SK-N-SH (cell line): ENCODE data around the gene FCHSD2. TPM values are rescaled to one million over a fixed set of nuclear protein-coding genes. Genes with fewer than 3 reads are reported as not detected.
"Not testable (repeated sequence)": the region's sequence is repeated elsewhere in the genome, so short reads cannot be mapped to it uniquely, and the experiment has no call there.

Experiments used
- CTCF ChIA-PET: fragments of 300-600, 350-600 bp; formaldehyde crosslinking; extraction: SDS; loops from one replicate; lab custom pipeline; 2021; lab: Yijun Ruan, JAX
- POLR2A ChIA-PET: fragments of 350-600 bp; sonication (Branson Sonifier 250); formaldehyde crosslinking; extraction: SDS; loops from one replicate; lab custom pipeline; 2020; ENCODE audit warnings: antibody characterized with exemption, inconsistent platforms; lab: Yijun Ruan, JAX
- DNase-seq: peaks from one replicate; pipeline ENCODE4 v3.0.0; 2012
- H2AFZ ChIP-seq: fragments of 200-600 bp; sonication (generic); 2 replicates; pipeline ENCODE4 v1.8.1; 2016; ENCODE audit warnings: antibody characterized with exemption, mild to moderate bottlenecking, low read depth
- H3F3A ChIP-seq: fragments of 200-600 bp; sonication (generic); replicated peaks from 2 replicates; pipeline ENCODE3; 2016; ENCODE audit warnings: antibody characterized with exemption, mild to moderate bottlenecking; ENCODE audit not compliant: insufficient read depth
- H3K27ac ChIP-seq, 2 experiments: fragments of 200-500 bp in 1 of 2; fragments of 200-600 bp in 1 of 2; sonication (Bioruptor generic) in 1 of 2; sonication (generic), shearing (Covaris generic) in 1 of 2; 2 replicates each; pipeline versions ENCODE4 v1.5.1 to v1.6.1; 2014 to 2016; ENCODE audit warnings: low read depth in 2 of 2, inconsistent platforms in 1 of 2, low read length in 1 of 2, mild to moderate bottlenecking in 1 of 2, mixed read lengths in 1 of 2
- H3K27me3 ChIP-seq: fragments of 200-600 bp; sonication (generic), shearing (Covaris generic); 2 replicates; pipeline ENCODE4 v1.6.1; 2016; ENCODE audit warnings: mixed run types; ENCODE audit not compliant: insufficient read depth
- H3K36me3 ChIP-seq, 2 experiments: fragments of 200-500 bp in 1 of 2; fragments of 200-600 bp in 1 of 2; sonication (Bioruptor generic) in 1 of 2; sonication (generic) in 1 of 2; replicated peaks in 1 of 2; 2 replicates each; pipeline versions ENCODE3 to v1.5.1; 2014 to 2016; ENCODE audit warnings: low read length in 1 of 2, mild to moderate bottlenecking in 1 of 2; ENCODE audit not compliant: insufficient read depth in 2 of 2, control insufficient read depth in 1 of 2
- H3K4me1 ChIP-seq, 2 experiments: fragments of 200-500 bp in 1 of 2; fragments of 200-600 bp in 1 of 2; sonication (Bioruptor generic) in 1 of 2; sonication (generic), shearing (Covaris generic) in 1 of 2; 2 replicates each; pipeline versions ENCODE4 v1.5.1 to v1.6.1; 2014 to 2016; ENCODE audit warnings: low read depth in 1 of 2, low read length in 1 of 2, mixed run types in 1 of 2; ENCODE audit not compliant: insufficient read depth in 2 of 2, control insufficient read depth in 1 of 2
- H3K4me2 ChIP-seq: fragments of 200-600 bp; sonication (generic), shearing (Covaris generic); 2 replicates; pipeline ENCODE4 v1.6.1; 2017; ENCODE audit warnings: mixed run types
- H3K4me3 ChIP-seq, 2 experiments: fragments of 200-500 bp in 1 of 2; fragments of 200-600 bp in 1 of 2; sonication (Bioruptor generic) in 1 of 2; sonication (generic), shearing (Covaris generic) in 1 of 2; 2 replicates each; pipeline versions ENCODE4 v1.5.1 to v1.8.1; 2014 to 2016; ENCODE audit warnings: low read depth in 2 of 2, inconsistent platforms in 1 of 2, low read length in 1 of 2, mild to moderate bottlenecking in 1 of 2, mixed read lengths in 1 of 2, moderate library complexity in 1 of 2
- H3K79me2 ChIP-seq: fragments of 200-600 bp; sonication (generic); 2 replicates; pipeline ENCODE4 v1.8.1; 2017; ENCODE audit warnings: mild to moderate bottlenecking; ENCODE audit not compliant: insufficient read depth
- H3K9ac ChIP-seq: fragments of 200-600 bp; sonication (generic); 2 replicates; pipeline ENCODE4 v1.6.1; 2017; ENCODE audit warnings: mixed run types
- H3K9me2 ChIP-seq: fragments of 200-600 bp; sonication (generic); 2 replicates; pipeline ENCODE4 v1.6.1; 2017; ENCODE audit warnings: mixed run types
- H3K9me3 ChIP-seq: fragments of 200-600 bp; sonication (generic); 2 replicates; pipeline ENCODE4 v1.6.1; 2017; ENCODE audit warnings: mixed run types, mild to moderate bottlenecking, moderate library complexity
- H4K20me1 ChIP-seq: fragments of 200-600 bp; sonication (generic); 2 replicates; pipeline ENCODE4 v1.6.1; 2017; ENCODE audit warnings: mild to moderate bottlenecking, mixed run types; ENCODE audit not compliant: insufficient read depth
- EP300 ChIP-seq, 2 experiments: IDR thresholded peaks; 2 replicates each; pipeline versions ENCODE4 v1.4.0 to v1.6.1; 2012; ENCODE audit warnings: borderline replicate concordance in 1 of 2, low read depth in 1 of 2, low read length in 1 of 2
- GATA2 ChIP-seq: sonication (generic); formaldehyde crosslinking; IDR thresholded peaks from 2 replicates; pipeline ENCODE4 v1.5.0; 2020; ENCODE audit warnings: mild to moderate bottlenecking, missing genetic modification reagents
- IRF3 ChIP-seq: fragments of 150-350 bp; IDR thresholded peaks from 2 replicates; pipeline ENCODE4 v1.6.1; 2016; ENCODE audit warnings: mild to moderate bottlenecking, low read depth, low read length
- POLR2AphosphoS5 ChIP-seq: IDR thresholded peaks from 2 replicates; pipeline ENCODE4 v1.6.1; 2012; ENCODE audit warnings: low read depth, low read length
- RAD21 ChIP-seq: IDR thresholded peaks from 2 replicates; pipeline ENCODE4 v1.6.1; 2012; ENCODE audit warnings: mild to moderate bottlenecking, low read length
- RCOR1 ChIP-seq: fragments of 150-350 bp; IDR thresholded peaks from 2 replicates; pipeline ENCODE4 v1.6.1; 2017; ENCODE audit warnings: antibody characterized with exemption, low read length
- SMC3 ChIP-seq: IDR thresholded peaks from 2 replicates; pipeline ENCODE4 v1.6.1; 2012; ENCODE audit warnings: low read depth, low read length, improper control_type of control experiment
- TCF12 ChIP-seq: IDR thresholded peaks from 2 replicates; pipeline ENCODE4 v1.4.0; 2012
- ZBTB33 ChIP-seq: IDR thresholded peaks from 2 replicates; pipeline ENCODE4 v1.4.0; 2012; ENCODE audit warnings: low read depth, borderline replicate concordance
- WGBS: methylation state at CpG from one replicate; pipeline ENCODE4 v1.1.6; 2017; ENCODE audit warnings: low lambda C conversion rate; 5-methylcytosine and 5-hydroxymethylcytosine counted together
- polyA plus RNA-seq, 3 experiments: library from polyadenylated mRNA; depleted of rRNA; stranded (reverse); fragments of >200 nt; gene quantifications; 2 replicates each; pipeline ENCODE4 v1.2.3, GENCODE V29; 2012

Gene FCHSD2
- polyA plus RNA-seq, 1 of the 3 experiments (the other 2 are of a cell fraction), result 10.4 TPM

DNA sequence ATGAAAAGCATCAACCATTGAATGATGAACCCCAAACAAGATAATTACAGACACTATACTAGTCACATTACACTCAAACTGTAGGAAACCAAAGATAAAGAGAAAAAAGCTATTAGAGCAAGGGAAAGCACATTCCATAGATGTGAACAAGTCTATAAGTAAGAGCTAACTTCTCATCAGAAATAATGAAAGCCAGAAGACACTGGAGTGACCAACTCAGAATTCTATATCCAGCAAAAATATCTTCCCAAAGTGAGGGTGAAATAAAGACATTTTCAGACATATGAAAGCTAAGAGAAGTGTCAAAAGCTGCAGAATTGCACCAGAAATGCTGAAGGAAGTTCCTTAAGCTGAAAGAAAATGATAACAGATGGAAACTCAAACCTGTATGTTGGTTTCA, 17.3 kb downstream of the FCHSD2 start (continued):
- TF ChIP-seq ZBTB33 (no peak), IRF3 (no peak), POLR2AphosphoS5 (no peak), TCF12 (no peak), RAD21 (no peak)
- TF ChIP-seq, all 33 proteins: peak for 0

DNA sequence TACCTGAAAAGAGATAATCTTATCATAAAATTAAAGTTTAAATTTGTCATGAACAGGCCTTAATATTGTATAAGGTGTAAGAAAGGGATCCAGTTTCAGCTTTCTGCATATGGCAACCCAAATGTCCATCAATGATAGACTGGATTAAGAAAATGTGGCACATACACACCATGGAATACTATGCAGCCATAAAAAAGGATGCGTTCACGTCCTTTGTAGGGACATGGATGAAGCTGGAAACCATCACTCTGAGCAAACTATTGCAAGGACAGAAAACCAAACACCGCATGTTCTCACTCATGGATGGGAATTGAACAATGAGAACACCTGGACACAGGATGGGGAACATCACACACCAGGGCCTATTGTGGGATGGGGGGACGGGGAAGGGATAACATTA, 18.2 kb downstream of the FCHSD2 start:
- Histone ChIP-seq H3K79me2 (peaks cover 59% of the 10 kb centered on the region), H3K9me3 (peaks cover 10% of the 10 kb centered on the region; the same call in 1 of the 2 replicates), H3K36me3 (peaks cover 4 to 32% of the 10 kb centered on the region in 2 experiments)
- H4K20me1 ChIP-seq, H3K4me2 ChIP-seq, H3K4me1 ChIP-seq, POLR2A ChIA-PET, H3K4me3 ChIP-seq, H3K27ac ChIP-seq, DNase-seq, H3F3A ChIP-seq, H3K27me3 ChIP-seq, H3K9me2 ChIP-seq, H2AFZ ChIP-seq, H3K9ac ChIP-seq: not testable (repeated sequence)
- 97% methylated on average over 4 of the region's 4 CpGs for WGBS
- CTCF ChIA-PET, result interaction anchor here (1.2 kb wide), 2 partner anchors 26 to 440 kb away, joined by 3 read pairs; no protein-coding TSS in a partner anchor

- H3K4me3 ChIP-seq, result no peak overlapping the region
- no peak overlapping the region for H2AFZ ChIP-seq
- ChIA-PET POLR2A (no interaction called here), CTCF (interaction anchor here (1.2 kb wide), 1 partner anchor 396 kb away, joined by 3 read pairs; no protein-coding TSS in a partner anchor)
- H3K4me1 ChIP-seq, result peaks cover 3 to 4% of the 10 kb centered on the region in 2 experiments; a peak in 2 of 4 replicates
- no peak overlapping the region for H3K4me2 ChIP-seq
- TF ChIP-seq IRF3 (peak; percentile 39; the same call in 1 of the 2 replicates), SMC3 (no peak), TCF12 (peak; percentile 78), GATA2 (CRISPR knock-in tag) (peak; percentile 34; the same call in 1 of the 2 replicates), EP300 (IDR thresholded peaks at IDR 0.05; ENCODE audit: borderline replicate concordance in 1 of 2, low read depth in 1 of 2, low read length in 1 of 2) (peak in 1 of 2 experiments; percentile 21; a peak in 1 of 4 replicates), RCOR1 (peak; percentile 44; the same call in 1 of the 2 replicates), POLR2AphosphoS5 (no peak)
- H4K20me1 ChIP-seq, result no peaks in the 10 kb centered on the region
- no peak overlapping the region for H3K27ac ChIP-seq
- H3F3A ChIP-seq, result no peaks in the 10 kb centered on the region
- peaks cover 59% of the 10 kb centered on the region for H3K79me2 ChIP-seq
- no peaks in the 10 kb centered on the region for H3K9me2 ChIP-seq
- peaks cover 4 to 30% of the 10 kb centered on the region in 2 experiments for H3K36me3 ChIP-seq
- no peak overlapping the region for H3K9ac ChIP-seq
- peak; percentile 47 for DNase-seq
- H3K9me3 ChIP-seq, result peaks cover 10% of the 10 kb centered on the region; the same call in 1 of the 2 replicates
- no peaks in the 10 kb centered on the region for H3K27me3 ChIP-seq
Observed at GRCh38 chr11:73121692-73122091, 20.4 kb downstream of the FCHSD2 start.
